ENCODE results near the gene CHRNE.

- TF ChIP-seq CTCF (IDR thresholded peaks at IDR 0.05): no peak
- no peak for TF ChIP-seq POLR2A (IDR thresholded peaks at IDR 0.05)
These were observed 40.2 kb downstream of the CHRNE start for GRCh38 chr17:4862720-4863119.

Data from lower leg skin (tissue), 3 donors.